ENCODE results near the gene PPM1B.
"Not testable (repeated sequence)": the region's sequence is repeated elsewhere in the genome, so short reads cannot be mapped to it uniquely, and the experiment has no call there.

Gene PPM1B

GRCh38 chr2:44168681-44169154 is at the start of gene PPM1B:
Gene PPM1B (plus strand): TSS chr2:44168875. CDS start chr2:44201200, 32,325 bp downstream.
- DNase-seq (ENCODE audit: low spot score), result peak; percentile 93

- no peak for DNase-seq (ENCODE audit: low spot score)
These were observed 48.8 kb upstream of the PPM1B start for GRCh38 chr2:44119878-44120277.

GRCh38 chr2:44120428-44120827 is 48.2 kb upstream of the PPM1B start:
- no peak for DNase-seq (ENCODE audit: low spot score)

GRCh38 chr2:44121899-44122298 is 46.8 kb upstream of the PPM1B start:
- DNase-seq (ENCODE audit: low spot score), result no peak

- DNase-seq (ENCODE audit: low spot score), result no peak
These were observed 44.2 kb upstream of the PPM1B start for GRCh38 chr2:44124500-44124899.

- no peak for DNase-seq (ENCODE audit: low spot score)
These were observed 42.4 kb upstream of the PPM1B start for GRCh38 chr2:44126106-44126797.

GRCh38 chr2:44130441-44130840 is 38.2 kb upstream of the PPM1B start:
- DNase-seq (ENCODE audit: low spot score), result no peak

GRCh38 chr2:44131177-44131576 is 37.5 kb upstream of the PPM1B start:
- DNase-seq (ENCODE audit: low spot score), result no peak

- not testable (repeated sequence) for DNase-seq (ENCODE audit: low spot score)
These were observed 35.1 kb upstream of the PPM1B start for GRCh38 chr2:44133602-44134001.

GRCh38 chr2:44134848-44135247 is 33.8 kb upstream of the PPM1B start:
- DNase-seq (ENCODE audit: low spot score), result no peak

GRCh38 chr2:44135296-44135695 is 33.4 kb upstream of the PPM1B start:
- DNase-seq (ENCODE audit: low spot score), result no peak

- DNase-seq (ENCODE audit: low spot score), result no peak
These were observed 32.9 kb upstream of the PPM1B start for GRCh38 chr2:44135771-44136170.

- no peak for DNase-seq (ENCODE audit: low spot score)
These were observed 32.4 kb upstream of the PPM1B start for GRCh38 chr2:44136252-44136651.

- no peak for DNase-seq (ENCODE audit: low spot score)
These were observed 31.6 kb upstream of the PPM1B start for GRCh38 chr2:44137048-44137447.

GRCh38 chr2:44137872-44138551 is 30.7 kb upstream of the PPM1B start:
- no peak for DNase-seq (ENCODE audit: low spot score)

GRCh38 chr2:44139741-44140140 is 28.9 kb upstream of the PPM1B start:
- no peak for DNase-seq (ENCODE audit: low spot score)

GRCh38 chr2:44142306-44142705 is 26.4 kb upstream of the PPM1B start:
- DNase-seq (ENCODE audit: low spot score), result no peak

- no peak for DNase-seq (ENCODE audit: low spot score)
These were observed 25.0 kb upstream of the PPM1B start for GRCh38 chr2:44143701-44144100.

GRCh38 chr2:44148999-44149398 is 19.7 kb upstream of the PPM1B start:
- peak; percentile 29 for DNase-seq (ENCODE audit: low spot score)

GRCh38 chr2:44150473-44150872 is 18.2 kb upstream of the PPM1B start:
- no peak for DNase-seq (ENCODE audit: low spot score)

GRCh38 chr2:44152865-44153669 is 15.6 kb upstream of the PPM1B start:
- no peak for DNase-seq (ENCODE audit: low spot score)

GRCh38 chr2:44155666-44156446 is 12.8 kb upstream of the PPM1B start:
- no peak for DNase-seq (ENCODE audit: low spot score)
